C1 segment of cervical spinal cord (tissue), 14 donors: ENCODE data around the gene RGS6.
A peak's percentile ranks its signal among the peaks of the same experiment; 100 is the strongest.

Source experiments
- DNase-seq, 14 donors: peaks; one replicate each; lab custom pipeline; 2025; lab: John Stamatoyannopoulos, UW

Gene RGS6

GRCh38 chr14:72523424-72524294 is 591.4 kb downstream of the RGS6 start:
- no peak for DNase-seq

GRCh38 chr14:72524295-72524629 is 592.0 kb downstream of the RGS6 start:
- no peak for DNase-seq

GRCh38 chr14:72525087-72525915 is 593.1 kb downstream of the RGS6 start:
- DNase-seq: no peak

GRCh38 chr14:72527591-72527990 is 595.4 kb downstream of the RGS6 start:
- no peak for DNase-seq

- no peak for DNase-seq
Measured at GRCh38 chr14:72528059-72528862, 596.0 kb downstream of the RGS6 start.

- DNase-seq: no peak
Measured at GRCh38 chr14:72528863-72529175, 596.6 kb downstream of the RGS6 start.

- no peak for DNase-seq
Measured at GRCh38 chr14:72532686-72533454, 600.6 kb downstream of the RGS6 start.

- DNase-seq: no peak
Measured at GRCh38 chr14:72535485-72535884, 603.3 kb downstream of the RGS6 start.

GRCh38 chr14:72538387-72538786 is 606.2 kb downstream of the RGS6 start:
- DNase-seq: no peak

- DNase-seq: no peak
Measured at GRCh38 chr14:72539661-72540315, 607.6 kb downstream of the RGS6 start.

- DNase-seq: no peak
Measured at GRCh38 chr14:72540836-72541235, 608.6 kb downstream of the RGS6 start.

GRCh38 chr14:72541546-72541945 is 609.3 kb downstream of the RGS6 start:
- no peak for DNase-seq

GRCh38 chr14:72543341-72543740 is 611.1 kb downstream of the RGS6 start:
- DNase-seq: peak in 1 of 14 donors; percentile 6

GRCh38 chr14:72544615-72545387 is 612.6 kb downstream of the RGS6 start:
- peak in 7 of 14 donors; percentile 17 to 82 (median 35) for DNase-seq

- peak in 1 of 14 donors; percentile 57 for DNase-seq
Measured at GRCh38 chr14:72545411-72546311, 613.4 kb downstream of the RGS6 start.

GRCh38 chr14:72546344-72547016 is 614.3 kb downstream of the RGS6 start:
- peak in 2 of 14 donors; percentile 39 to 54 for DNase-seq

- no peak for DNase-seq
Measured at GRCh38 chr14:72547999-72548398, 615.8 kb downstream of the RGS6 start.

- DNase-seq: peak in 6 of 14 donors; percentile 12 to 67 (median 50)
Measured at GRCh38 chr14:72549026-72549425, 616.8 kb downstream of the RGS6 start.
